Right kidney (tissue), 1 donor: Measurements from ENCODE around the gene RSPH9.
"Not testable (repeated sequence)": the region's sequence is repeated elsewhere in the genome, so short reads cannot be mapped to it uniquely, and the experiment has no call there.

Experiments
- DNase-seq: peaks from one replicate; pipeline ENCODE4 v3.0.0-alpha.2; 2016

Gene RSPH9

DNA sequence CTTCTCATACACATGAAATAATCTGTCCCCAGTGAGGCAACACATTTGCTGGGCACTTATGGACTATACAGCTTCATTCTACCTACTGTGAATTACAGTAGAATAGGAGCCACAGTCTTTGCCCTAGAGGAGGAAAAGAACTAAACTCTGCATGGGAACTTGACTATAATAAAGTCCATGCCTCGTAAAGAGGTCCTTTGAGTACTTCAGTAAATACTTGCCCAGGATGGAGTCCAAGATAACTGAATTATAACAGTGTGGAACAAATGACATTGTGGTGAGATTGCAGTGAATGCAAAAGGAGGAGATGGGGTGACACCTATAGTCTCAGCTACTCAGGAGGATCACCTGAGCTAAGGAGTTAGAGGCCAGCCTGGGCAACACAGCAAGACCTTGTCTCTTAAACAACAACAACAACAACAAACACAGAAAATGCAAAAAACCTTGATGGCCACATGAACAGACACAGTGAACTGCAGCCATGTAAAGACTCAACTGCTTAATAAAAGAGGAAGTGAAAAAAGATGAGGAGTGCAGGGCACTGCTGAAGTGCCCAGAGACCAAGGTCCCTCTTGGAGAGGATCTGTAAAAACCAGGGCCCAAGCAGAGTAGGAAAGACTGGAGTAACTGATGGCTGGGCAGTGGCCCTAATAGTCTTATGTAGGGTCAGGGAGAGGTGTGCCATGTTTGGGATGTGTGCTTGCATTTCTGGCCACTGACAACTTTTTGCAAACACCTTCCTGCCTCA lies 39.0 kb downstream of the RSPH9 start:
- no peak for DNase-seq

DNA sequence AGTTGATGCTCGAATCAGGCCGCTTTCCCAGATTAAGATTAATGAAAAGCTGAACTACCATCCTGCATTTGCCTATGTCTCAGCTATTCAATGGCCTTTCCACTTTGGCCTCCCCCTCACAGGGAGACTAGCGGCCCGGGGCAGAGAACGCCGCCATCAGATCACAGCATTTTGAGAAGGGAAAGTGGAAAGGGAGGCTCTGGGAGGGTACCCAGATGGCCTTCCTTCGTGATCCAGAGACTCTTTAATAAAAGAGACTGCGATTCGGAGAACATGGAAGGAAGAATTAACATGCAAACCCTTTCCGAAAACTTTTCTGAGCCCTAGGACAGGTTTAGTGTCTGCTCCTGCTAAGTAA lies 42.2 kb downstream of the RSPH9 start:
- DNase-seq, result no peak

DNA sequence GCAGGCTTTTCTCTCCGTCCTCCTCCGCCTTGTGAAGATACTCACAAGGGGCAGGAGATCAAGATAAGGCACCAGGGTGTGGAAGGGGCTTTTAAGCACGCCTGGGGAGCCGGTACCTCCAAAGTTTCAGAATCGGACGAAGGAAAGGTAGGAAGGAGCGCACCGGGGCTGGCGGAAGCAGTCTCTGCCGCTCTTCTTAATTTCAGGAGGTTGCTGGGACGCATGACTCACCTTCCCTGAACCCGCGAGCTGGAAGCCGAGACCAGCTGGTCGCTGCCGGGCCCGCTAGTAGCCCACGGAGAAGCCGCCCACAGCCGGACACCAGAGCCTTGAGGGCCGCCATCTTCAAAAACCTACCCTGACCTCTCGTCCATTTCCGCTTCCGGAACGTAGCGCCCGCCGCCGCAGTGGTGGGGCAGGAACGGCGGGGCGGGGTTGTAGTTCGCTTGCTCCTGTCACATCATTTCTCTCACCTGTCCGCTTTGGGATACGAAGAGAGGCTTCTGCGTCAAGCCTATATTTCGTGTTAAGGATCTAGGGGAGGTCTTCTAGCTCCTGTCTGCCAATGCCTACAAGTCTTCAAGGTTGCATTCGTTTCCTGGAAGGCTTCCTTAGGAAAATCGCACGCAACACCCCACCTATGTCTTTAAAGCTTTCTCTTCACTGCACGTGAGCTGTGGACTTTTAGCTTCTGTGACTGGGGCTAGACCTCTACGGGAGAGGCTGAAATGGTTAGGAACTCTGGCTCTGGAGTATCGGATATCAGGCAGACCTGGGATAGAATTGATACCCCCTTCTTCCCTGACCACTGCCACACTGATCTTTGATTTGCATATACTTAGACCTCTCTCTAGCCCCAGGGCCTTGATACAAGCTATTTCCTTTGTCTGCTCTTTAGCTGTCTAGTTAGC lies 42.9 kb downstream of the RSPH9 start, which contains the start of gene MRPS18A:
MRPS18A (minus strand) TSS at position 355 of the 911 bp plus-strand sequence; CDS start at position 343, 12 bp downstream.
- DNase-seq, result peak; percentile 78

DNA sequence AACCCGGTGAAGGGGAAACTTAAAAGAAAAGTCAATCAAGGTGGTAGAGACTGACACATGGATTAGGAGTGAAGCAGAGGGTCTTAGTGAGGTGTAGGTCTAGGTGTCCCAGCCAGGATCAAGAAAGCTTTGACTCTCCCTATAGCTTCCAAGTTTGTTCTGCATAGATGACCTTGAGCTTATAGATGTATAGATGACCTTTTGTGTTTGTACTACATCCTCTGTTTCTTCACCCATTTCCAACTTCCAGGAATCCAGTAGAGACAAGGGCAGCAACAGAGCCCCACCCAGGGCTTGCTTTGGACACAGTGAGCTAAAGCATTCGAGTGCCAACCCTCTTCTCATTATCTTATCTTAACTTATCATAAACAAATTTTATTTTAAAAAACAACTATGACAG lies 44.6 kb downstream of the RSPH9 start:
- DNase-seq, result no peak

DNA sequence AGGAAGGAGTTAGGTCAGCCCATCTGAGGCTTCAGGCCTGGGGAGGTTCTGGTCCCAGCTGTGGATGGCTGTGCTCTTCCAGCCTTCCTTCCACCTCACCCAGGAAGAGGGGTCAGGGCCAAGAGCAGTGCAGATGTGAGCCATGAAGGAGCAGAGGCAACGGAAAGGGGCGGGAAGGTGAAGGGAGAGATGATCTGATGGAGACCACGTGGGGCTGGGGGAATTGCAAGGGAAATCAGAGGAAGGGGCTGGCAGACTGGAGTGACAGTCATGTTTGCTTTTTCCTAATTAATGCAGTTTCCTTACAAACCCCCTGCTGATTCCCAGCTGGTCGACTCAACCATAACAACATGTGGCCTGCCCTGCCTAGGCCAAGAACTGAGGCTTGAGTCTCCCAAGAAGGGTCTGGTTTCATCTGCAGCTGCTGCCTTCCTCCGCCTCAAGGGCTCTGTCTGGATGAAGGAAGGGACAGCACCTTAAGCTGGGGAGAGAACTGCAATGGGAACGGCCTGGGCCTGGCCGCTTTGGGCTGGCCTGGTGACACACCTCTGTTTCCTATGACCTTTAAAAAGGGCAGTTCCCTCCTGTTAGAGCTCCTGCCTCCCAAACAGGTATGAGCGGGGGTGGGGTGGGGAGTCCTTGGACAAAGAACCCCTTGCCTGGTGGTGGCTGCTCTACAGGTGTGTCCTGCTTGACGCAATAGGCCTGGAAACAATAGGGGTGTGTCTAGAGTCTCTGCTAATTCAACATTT lies 50.6 kb downstream of the RSPH9 start:
- no peak for DNase-seq

DNA sequence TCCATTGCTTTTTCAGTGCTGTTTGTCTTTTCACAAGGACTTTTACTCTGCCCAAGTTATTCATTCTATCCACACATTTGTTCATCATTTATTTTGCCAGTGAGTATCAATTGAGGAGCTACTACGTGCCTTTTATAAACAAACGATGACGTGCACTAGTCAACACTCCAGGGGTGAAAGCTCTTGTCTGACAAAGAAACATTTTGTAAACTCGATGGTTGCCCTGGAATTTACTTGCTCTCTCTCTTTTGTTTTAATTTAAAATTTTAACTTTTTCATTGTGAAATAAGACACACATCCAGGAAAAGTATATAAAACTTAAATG lies 51.1 kb downstream of the RSPH9 start:
- no peak for DNase-seq

DNA sequence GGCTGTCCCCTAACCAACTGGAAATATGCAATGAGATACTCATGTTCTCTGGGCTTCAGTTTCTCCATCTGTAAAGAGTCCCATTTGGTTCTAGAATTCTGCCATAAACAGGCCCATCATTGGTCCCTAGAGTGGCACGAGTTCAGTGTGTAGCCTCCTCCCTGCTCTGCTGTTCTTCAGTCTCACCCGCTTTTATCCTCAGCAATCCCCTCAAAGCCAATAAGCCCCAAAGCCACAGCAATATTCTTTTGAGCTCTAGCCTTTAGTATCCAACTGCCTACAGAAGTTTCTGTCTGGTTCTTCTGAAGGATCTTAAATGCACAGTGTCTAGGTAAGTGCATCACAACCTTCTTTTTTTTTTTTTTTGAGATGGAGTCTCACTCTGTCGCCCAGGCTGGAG lies 52.6 kb downstream of the RSPH9 start:
- DNase-seq, result no peak

DNA sequence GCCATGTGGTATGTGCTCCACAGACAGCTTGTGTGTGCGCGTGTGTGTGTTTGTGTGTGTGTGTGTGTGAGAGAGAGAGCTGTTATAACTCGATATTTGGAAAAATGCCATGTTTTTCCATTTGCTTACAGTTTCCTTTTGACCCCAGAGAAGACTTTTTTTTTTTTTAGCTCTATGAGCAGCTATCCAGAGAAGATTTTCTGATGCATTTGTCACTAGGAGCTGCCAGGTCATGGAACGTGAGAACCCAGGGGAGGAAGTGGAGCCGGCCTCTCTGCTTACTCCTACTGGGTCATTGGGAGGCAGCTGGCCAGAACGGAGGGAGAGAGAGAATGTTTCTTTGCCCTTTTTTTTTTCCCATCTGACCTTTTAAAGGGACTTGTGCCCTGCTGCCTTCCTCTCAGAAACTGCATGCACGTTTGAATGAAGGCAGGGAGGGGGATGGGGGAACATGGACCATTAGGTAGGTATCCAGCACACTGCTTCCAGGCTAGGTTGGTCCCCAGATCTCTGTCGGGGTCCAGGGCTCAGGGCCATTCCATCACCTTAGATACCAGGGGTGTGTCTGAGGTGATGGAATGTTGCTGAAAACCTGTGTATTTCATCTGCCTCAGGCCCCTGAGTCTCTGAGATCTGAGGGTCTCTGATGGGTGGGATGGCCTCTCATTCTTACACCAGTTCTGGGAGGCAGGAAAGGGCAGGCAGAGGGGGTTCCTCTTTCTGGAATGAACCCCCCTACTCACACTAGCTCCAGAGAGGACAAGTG lies 53.9 kb downstream of the RSPH9 start:
- DNase-seq, result peak; percentile 60

DNA sequence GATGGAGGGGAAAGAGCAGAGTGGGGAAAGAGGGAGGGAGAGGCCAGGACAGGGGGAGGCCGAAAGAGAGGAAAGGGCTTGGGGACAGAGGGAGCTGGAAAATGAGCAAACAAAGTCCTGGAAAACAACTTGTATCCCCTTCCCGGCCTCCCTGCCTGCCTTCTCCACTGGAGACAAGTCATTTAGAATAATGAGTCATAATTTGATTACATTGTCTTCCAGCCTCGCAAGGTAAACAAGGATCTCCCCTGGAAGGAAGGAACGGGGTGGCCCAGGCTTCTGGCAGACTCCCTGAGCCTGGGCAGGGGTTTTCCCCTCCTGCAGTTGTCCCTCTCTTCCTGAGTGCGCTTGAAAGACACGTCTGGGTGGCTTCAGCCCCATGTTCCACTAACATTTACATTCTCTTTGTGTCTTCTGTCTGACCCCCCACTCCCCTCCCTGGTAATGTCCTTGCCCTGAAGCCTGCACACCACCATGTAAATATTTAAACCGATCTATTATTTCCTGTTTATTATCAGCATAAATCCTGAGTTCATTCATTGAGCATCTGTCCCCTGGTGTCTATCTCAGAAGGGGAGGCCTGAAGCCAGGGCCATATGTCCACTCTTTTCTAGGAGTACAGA lies 54.8 kb downstream of the RSPH9 start:
- DNase-seq, result no peak

DNA sequence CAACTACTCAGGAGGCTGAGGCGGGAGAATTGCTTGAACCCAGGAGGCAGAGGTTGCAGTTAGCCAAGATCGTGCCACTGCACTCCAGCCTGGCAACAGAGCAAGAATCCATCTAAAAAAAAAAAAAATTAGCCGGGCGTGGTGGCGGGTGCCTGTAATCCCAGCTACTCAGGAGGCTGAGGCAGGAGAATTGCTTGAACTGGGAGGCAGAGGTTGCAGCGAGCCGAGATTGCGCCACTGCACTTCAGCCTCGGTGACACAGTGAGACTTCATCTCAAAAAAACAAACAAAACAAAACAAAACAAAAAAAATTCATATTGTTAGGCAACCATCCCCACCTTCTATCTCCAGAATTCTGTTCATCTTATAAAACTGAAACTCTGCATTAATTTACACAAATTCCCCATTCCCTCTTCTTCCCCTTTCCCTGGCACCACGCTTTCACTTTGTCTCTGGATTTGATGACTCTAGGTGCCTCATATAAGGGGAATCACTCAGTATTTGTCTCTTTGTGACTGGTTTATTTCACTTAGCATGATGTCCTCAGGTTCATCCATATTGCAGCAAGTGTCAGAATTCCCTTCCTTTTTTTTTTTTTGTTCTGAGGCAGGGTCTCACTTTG lies 56.2 kb downstream of the RSPH9 start:
- DNase-seq, result not testable (repeated sequence)

DNA sequence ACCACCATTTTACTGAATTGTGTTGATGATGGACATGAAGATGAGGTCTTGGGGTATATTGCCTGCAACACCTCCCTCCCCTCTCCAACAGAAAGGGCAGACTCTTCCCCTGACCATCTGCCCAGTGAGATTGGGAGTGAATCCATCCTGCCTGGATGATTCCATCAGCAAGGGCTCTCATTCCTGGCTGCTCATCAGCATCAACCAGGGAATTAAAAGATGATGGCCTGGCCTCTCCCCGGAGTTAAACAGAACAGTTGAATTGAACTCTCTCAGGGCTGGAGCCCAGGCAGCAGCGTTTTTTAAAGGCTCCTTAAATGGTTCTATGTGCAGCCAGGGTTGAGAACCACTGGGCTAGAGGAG lies 57.3 kb downstream of the RSPH9 start:
- no peak for DNase-seq

DNA sequence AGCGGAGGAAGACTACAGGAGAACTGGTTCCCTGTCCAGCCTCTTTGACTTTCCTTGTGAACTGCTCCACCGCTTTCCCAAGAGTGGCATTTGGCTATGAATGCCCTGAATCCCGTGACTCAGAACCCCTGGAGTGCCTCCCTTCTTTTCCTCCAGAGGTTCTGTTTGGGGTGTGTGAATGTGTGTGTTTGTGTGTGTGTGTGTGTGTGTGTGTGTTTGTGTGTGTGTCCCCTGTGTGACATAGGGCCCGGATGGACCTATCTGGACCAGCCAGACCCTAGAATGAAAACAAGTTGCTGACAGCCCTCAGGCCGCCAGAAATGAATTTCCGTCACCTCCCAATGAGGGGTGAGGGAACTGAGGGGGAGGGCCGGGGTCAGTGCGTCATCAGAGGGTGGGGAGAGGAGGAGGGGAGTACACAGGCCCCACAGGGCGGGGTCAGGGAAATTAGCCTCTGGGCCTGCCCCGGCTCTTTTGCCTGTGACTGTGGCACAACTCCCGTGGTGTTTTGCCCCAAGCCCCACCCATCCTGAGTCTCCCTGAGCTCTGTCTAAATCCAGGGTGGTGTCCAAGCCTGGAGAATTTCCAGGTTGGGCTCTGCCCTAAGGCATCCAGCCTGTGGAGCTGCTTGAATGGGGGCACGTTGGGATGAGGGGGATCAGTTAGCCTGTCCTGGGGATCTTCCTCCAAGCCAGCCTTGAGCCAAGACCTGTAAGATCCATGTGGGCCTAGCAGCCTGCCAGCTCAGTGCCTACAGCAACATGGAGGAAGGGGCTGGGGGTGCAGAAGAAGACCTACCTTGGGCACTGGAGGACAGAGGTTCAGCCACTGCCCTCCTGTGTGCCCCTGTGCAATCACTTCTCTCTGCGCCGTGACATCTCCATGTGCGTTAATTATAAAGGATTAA lies 58.0 kb downstream of the RSPH9 start:
- peak; percentile 73 for DNase-seq

DNA sequence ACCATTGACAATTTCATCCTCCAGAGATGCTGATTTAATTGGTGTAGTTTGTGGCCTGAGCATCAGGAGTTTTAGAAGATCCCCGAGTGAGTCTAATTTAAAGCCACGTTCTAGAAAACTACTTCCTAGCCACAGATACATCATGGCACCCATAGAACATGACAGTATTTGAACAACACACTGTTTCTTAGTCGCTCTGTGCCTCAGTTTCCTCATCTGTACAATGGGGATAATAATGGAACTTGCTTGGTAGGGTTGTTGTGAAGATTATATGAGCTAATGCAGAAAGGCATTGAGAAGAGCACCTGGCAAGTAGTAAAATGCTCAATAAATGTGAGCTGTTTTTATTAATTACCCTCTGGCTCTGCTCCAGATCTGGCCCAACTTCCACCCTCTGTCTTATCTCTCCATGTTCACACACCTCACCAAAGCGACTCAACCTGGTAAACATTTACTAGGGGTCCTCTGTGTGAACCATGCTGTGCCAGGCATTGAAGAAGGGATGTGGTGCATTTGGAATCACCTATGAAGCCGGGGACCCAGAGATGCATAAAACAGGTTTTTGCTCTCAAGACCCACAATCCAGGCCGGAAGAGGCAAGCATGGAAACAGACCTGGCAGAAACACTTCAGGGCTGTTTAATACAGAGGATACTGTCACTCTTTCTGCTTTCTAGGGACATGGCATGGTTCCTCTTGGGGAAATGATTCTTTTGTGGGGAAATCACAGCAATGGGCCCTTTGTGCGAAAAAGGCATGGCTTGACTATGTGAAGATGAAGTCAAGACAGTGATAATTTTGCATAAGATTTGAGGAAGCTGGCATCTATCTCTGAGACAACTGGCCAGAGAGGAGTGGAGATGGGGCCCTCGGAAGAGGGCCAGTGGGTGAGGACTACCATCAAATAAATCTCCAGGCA lies 58.9 kb downstream of the RSPH9 start:
- DNase-seq, result no peak

DNA sequence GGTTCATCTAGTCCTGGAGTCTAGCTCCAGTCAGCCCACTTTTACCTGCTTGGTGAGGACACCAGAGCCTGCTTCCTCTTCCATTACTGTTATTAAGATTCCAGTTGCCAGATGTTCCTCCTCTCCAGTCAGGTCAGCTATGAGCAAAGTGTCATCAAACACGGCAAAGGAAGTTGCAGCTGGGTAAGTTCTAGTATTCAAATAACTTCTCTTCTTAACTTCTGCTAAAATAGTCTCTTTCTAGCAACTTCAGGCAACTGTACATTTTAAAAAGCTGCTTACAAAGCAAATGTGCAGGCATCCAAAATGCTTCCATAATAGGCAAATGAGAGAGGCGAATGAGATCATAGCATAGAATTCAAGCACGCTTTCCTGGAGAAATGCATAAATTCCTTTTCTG lies 61.2 kb downstream of the RSPH9 start:
- DNase-seq, result no peak

DNA sequence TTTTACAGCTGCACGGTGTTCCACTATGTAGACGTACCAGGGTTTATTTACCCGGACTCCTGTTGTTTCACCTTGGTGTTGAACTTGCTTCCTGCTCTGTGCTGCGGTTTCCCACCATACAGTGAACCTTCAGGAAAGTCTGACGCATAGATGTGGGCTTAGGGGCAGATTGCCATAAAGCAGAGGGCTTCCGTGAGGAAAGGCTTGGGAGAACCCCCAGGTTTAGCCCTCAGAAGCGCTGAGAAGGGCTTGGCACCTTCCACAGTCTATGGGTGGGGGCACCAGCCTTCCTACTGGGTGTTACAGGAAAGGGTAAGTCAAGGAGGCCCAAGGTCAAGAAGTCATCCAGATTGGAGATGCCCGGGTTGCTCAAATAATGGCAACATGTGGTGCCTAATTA lies 62.0 kb downstream of the RSPH9 start:
- no peak for DNase-seq

DNA sequence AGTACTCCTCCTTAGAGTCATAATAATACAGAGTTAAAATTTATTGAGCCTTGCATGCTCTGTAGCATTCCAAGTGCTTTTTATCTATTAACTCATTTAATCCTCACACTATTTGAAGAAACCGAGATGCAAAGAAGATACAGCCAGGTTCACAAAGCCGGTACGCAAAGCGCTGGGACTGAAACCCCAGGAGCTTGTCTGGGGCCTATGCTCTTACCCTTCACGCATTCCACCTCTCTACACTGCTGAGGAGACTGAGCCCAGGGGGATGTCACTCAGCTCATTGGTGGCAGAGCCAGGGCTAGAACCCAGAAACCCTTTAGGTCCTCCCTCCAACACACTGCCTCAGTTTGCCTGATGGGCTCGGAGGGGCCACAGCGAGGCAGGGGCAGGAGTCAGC lies 62.4 kb downstream of the RSPH9 start:
- DNase-seq, result no peak

DNA sequence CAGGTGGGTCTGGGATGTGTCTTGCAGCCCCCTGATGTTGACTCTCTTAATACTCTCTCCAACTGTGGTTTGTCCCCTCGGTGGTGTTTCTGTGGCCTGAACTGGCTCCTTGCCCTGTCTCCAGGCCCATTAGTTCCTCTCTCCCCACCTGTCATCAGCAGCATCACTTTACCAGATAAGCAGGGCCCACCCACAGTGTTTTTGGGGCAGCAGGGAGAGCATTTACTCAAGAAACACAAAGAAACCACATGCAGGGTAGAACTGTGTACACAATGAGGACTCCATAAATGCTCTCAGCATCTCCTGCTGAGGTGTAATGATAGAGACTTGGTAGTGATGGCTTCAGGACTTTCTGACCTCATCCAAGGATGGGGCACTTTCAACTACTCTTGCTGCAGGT lies 62.9 kb downstream of the RSPH9 start:
- no peak for DNase-seq

DNA sequence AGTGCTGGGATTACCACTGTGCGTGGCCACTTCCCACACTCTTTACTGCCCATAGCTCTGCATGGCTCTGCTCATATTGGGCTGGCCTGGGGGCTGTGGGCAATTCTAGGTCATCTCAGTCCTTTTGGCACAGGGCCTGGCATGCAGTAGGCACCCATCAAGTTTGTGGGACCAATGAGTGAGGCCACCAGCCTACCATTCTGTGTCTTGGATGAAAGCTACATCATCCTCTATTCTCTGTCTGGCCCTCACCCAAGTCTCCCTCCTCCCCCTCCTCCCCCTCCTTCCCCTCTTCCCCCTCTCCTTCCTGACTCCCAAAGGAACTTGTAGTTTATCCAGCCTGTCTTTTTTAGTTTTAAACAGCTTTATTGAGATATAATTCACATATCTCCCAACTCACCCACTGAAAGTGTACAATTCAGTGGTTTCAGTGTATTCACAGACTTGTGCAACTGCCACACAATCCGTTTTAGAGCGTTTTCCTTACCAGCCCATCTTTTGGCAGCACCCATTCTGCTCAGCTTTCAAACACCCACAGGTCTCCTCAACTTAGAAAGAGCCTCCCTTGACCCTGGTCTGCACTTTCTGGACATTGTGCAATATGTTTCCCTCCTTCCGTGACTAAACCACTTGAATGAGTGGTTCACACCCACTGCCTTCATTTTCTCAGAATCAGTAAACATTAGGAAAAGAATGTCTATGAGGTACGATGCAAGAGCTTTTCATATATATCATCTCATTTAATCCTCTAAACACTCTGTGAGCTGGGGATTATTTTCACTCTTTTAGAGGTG lies 64.2 kb downstream of the RSPH9 start:
- DNase-seq, result no peak
